Measurements from ENCODE around the gene PRPF6.

DNA sequence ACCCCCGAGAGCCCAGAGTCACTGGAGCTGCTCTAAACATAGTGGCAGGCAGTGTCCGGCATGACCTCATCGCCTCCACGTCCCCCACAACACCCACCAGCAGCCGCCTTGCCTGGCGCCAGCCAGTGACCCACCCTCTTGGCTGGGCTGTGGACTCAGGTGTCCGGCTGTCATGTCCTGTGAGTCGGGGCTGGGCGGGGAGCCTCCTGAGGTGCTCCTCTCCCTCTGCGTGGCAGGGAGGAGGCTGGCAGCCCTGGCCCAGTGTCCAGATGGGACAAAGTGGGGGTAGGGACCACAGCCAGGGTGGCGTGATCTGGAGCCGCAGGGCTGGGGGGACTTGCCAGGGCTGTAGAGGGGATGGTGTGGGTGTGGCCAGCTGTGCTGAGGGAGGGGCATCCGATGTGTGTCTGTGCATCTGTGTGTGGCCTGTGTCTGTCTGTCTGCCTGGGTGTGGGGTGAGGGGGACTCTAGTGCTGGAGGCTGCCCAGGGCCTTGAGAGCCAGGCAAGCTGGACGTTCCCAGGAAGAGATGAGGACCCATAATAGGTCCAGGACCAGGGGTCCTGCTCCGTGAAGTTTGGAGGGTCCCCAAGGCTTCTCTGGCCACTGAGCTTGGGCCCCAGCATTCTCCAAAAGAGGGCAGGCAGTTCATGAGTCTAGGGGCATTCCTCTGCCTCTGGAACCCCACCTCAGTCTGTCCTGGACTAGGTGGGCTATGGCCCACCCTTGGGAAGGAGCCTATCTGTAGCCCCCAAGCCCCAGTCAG lies 70.8 kb downstream of the PRPF6 start:
- TF ChIP-seq EP300 (IDR thresholded peaks at IDR 0.05) = no peak
- TF ChIP-seq, protein P1, sequence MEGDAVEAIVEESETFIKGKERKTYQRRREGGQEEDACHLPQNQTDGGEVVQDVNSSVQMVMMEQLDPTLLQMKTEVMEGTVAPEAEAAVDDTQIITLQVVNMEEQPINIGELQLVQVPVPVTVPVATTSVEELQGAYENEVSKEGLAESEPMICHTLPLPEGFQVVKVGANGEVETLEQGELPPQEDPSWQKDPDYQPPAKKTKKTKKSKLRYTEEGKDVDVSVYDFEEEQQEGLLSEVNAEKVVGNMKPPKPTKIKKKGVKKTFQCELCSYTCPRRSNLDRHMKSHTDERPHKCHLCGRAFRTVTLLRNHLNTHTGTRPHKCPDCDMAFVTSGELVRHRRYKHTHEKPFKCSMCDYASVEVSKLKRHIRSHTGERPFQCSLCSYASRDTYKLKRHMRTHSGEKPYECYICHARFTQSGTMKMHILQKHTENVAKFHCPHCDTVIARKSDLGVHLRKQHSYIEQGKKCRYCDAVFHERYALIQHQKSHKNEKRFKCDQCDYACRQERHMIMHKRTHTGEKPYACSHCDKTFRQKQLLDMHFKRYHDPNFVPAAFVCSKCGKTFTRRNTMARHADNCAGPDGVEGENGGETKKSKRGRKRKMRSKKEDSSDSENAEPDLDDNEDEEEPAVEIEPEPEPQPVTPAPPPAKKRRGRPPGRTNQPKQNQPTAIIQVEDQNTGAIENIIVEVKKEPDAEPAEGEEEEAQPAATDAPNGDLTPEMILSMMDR (IDR thresholded peaks at IDR 0.05) = no peak
- TF ChIP-seq POLR2A (IDR thresholded peaks at IDR 0.05) = no peak
